Renal cortical epithelial cell (primary cell): Measurements from ENCODE around the gene SCN11A. TPM values are rescaled to one million over a fixed set of nuclear protein-coding genes. Genes with fewer than 3 reads are reported as not detected.
"Not testable (repeated sequence)": the region's sequence is repeated elsewhere in the genome, so short reads cannot be mapped to it uniquely, and the experiment has no call there.

Experiments used
- DNase-seq: peaks from one replicate; pipeline ENCODE4 v3.0.0-alpha.2; 2011; ENCODE audit warnings: low read depth
- total RNA-seq: library from RNA; depleted of rRNA; stranded (reverse); fragments of >200 nt; gene quantifications from 2 replicates; pipeline ENCODE4 v1.2.3, GENCODE V29; 2014

Gene SCN11A
- total RNA-seq, 1 donor from 2014 or later: 0.15 TPM

DNA sequence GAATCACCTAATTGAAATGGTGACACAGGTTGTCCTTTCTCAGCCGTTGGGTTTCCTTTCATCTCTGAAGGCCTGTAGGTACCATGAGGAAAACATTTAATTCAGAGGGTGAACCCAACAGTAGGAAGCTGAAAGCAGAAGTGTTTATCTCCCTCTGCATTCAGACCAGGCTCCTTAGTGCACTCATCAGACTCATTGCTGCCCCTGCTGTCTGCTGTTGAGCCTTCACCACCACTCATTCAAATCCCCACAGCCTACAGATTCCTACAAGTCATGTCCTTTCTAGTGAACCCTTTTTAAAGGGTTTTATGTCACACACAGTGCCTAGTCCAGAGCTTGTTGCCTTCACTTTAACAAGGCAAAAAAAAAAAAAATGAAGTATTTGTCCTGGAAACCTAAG, 13.5 kb upstream of the SCN11A start:
- DNase-seq: peak; percentile 69

DNA sequence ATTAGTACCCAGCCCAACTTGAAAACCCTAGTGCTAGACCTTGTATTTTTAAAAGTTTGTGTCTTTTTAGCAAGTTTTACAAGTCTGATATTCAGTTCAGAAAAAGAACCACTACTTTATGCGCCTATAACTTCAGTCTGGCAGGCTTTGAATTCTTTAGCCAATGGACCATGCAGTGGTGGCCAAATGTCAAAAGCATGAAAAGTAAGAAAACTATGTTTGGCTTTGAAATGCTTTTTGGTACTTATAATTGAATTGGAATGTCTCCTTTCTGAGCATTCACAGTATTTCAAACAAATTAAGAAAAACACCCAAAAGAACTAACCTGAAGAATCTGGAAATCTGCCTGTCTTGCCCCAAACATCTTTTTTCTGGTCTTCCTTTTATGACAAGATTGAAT, 12.9 kb upstream of the SCN11A start:
- peak; percentile 87 for DNase-seq

DNA sequence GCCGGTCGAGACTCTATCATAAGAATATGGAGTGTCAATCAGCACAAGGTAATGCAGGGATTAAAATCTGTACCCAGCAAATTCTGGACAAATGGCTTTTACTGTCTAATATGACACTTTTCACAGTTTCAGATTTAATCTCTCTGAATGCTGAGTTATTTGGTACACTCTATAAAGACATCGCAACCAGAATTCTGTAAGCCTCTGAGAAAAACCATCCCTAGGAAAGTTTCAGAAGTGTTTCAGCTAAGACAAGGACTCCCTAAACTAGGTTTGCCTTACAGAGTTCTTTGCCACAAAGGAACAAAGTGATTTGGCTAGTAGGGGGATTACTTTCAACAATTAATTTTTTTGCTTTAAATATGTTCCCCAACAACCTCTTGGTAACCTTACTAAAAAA, 11.4 kb upstream of the SCN11A start:
- DNase-seq: no peak

DNA sequence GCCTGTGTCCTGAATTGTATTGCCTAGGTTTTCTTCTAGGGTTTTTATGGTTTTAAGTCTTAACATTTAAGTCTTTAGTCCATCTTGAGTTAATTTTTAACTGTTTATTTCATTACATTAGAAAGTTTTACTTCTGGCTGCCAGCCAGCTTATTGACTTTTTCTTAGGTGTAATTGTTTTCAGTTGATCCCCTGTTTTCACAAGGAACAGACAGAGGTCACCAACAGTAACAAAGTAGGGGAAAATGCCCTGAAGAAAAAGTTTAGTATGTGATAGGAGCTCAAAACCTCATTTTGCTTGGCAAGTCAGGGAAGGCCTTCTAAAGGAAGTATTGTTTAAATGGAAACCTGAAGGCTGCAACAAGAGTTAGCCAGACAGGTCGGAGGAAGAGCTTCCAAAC, 10.4 kb upstream of the SCN11A start:
- DNase-seq: peak; percentile 89

DNA sequence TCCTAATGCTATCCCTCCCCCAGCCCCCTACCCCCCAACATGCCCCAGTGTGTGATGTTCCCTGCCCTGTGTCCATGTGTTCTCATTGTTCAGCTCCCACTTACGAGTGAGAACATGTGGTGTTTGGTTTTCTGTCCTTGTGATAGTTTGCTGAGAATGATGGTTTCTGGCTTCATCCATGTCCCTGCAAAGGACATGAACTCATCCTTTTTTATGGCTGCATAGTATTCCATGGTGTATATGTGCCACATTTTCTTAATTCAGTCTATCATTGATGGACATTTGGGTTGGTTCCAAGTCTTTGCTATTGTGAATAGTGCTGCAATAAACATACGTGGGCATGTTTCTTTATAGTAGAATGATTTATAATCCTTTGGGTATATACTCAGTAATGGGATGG, 9.5 kb upstream of the SCN11A start:
- DNase-seq: not testable (repeated sequence)

DNA sequence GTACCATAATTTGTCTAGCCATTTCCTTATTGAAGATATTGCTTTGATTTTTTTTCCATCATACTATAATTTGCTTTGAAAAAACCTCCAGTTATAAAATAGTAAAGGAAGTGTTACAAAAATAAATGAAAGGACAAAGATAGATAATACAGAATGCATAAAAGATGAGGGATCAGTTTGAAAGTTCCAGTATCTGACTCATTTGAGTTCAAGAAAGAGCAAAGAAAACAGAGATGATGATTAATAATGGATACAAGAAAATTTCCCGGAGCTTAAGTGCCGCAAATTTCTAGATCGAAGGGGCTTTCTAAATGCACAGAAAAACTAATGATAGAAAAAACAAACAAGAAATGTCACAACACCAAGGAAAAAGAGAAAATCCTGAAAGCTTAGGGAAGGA, 4.4 kb upstream of the SCN11A start:
- DNase-seq: no peak

DNA sequence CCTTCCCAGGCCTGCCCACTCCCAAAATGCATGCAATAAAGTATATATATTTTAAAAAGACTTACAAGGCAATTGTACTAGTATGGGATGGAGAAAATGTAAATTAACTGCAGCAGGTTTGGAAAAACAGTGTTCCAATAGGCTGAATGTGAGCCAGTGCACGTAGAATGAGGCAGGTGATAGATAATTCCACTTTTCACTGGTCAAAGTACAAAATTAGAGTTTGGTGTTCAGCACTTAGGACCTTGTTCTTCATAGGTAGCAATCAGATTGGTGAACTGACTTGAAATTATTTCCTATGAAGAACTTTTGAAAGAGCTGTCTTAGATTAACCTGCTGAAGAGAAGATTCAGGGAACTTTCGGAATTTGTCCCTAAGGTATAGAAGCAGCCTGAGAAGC, 2.0 kb upstream of the SCN11A start:
- no peak for DNase-seq

DNA sequence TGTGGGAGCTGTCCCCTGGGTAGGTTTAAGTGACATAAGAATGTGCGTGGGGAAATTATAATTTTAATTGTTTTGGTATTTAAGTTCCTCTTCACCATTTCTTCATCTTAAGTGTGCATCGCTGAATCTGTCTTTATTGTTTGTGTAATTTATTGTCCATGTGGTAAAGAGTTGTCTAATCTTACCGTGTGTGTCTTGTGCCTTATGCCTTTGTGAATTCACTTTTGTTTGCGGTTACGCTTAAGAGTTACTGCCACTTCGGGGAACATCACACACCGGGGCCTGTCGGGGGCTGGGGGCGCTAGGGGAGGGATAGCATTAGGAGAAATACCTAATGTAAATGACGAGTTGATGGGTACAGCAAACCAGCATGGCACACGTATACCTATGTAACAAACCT, 839 bp upstream of the SCN11A start:
- peak; percentile 8 for DNase-seq

DNA sequence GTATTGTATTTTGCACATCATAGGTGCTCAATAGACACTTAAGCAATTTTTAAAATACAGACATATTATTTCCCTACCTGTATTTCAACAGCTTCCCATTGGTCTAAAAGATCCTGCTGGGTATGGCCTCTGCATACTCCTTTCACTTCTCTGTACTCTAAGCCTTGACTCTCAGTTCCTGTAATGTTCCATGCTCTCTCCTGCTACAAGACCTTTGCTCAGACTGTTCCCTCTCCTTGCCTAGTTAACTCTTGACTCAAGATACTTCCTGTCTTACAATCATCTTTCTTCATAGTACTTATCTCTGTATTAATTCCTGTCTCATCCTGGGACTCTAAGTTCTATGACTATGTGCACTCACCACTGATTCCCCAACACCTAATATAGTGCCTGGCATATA, 1.7 kb downstream of the SCN11A start:
- DNase-seq: no peak

DNA sequence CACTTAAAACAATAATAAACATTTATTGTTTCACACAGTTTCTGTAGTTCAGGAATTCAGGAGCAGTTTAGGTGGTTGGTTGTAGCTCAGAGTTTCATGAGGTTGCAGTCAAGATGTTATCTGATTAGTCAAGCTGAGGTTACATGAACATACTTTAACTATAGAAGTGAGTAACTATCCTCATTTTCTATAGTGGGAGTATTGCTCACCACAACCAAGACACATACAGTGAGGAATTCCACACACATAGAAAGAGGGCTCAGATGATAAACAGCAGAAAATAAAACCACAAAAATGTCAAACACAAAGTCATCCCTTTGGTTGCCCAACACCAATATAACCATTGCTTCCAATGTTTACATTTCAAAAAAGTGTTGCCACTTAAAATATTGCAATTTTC, 13.6 kb downstream of the SCN11A start:
- DNase-seq: peak; percentile 41

DNA sequence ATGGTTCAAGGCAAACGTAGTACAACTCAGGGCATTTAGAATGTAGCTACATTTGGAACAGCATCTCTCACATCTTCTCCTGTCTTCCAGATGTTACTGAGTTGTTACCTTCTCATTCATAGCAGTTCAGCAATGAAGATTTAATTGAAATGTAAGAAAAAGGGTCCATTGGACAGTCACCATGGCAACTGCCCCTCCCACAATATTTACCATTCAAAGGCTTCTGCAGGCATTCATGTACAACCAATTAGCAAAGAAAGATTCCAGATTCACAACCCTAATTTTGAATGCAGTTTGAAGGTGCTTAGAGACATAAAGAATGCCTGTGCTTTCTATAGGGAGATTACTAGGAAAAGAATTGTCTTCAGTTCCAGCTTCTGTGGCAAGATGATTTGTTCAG, 22.2 kb downstream of the SCN11A start:
- no peak for DNase-seq

DNA sequence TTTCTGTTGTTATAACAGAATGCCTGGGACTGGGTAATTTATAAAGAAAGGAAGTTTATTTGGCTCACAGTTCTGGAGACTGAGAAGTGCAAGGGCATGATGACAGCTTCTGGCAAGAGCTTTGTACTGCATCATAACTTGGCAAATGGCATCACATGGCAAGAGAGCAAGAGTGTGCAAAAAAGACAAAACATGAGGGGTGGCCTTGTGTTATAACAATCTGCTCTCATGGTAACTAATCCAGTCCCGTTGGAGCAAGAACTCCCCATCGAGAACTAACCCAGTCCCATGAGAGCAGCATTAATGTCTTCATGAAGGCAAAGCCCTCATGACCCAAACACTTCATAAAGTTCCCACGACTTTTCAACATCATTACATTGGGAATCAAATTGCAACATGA, 23.2 kb downstream of the SCN11A start:
- DNase-seq: no peak

DNA sequence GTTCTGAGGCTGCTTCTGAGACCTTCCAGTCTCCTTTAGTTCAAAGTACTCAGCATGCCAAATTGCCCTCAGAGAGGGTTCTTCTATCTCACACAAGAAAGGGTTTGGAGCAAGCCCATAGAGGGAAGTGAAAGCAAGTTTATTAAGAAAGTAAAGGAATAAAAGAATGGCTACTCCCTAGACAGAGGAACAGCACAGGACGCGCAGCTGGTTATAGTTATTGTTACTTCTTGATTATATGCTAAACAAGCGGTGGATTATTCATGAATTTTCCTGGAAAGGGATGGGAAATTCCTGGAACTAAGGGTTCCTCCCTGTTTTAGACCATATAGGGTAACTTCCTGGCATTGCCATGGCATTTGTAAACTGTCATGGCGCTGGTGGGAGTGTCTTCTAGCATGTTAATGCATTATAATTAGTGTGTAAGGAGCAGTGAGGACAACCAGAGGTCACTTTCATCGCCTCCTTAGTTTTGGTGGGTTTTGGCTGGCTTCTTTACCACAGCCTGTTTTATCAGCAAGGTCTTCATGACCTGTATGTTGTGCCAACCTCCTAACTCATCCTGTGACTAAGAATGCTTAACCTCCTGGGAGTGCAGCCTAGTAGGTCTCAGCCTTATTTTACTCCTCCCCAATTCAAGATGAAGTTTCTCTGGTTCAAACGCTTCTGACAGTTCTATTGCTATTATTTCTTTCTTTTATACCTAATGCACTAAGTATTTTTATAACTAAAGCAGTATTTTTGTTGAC, 26.3 kb downstream of the SCN11A start:
- no peak for DNase-seq

DNA sequence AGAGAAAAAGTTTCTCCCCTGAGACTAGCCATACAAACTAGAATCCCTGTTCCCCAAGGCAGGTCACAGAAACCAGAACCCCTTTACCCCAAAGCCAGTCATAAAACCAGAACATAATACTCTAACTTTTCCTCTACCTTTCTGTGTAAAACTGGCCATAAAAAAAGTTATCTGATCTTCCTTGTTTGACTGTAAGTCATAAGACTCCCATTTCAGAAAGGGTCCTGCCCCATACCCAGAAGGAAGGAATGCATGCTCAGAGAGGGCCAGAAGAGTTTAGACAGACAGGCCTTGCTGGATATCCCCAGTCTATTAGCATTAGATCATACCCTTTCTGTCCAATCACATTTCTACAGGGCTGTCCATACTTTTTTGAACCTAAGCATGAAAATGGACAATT, 27.2 kb downstream of the SCN11A start:
- no peak for DNase-seq

DNA sequence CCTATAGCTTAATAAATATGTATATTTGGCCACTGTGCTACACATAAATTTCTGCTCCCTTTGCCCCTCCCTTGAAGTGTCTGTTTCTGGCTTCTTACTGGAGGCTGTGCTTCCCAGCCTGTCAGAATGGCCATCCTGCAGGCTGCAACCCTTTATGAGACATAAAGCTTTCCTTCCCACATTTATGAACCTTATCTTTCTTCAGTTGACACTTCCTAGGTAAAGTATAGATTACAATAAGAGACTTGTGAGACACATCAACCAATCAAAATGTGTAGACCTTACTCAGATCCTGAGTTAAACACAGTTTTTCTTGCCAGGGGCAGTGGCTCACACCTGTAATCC, 29.5 kb downstream of the SCN11A start:
- DNase-seq: no peak

DNA sequence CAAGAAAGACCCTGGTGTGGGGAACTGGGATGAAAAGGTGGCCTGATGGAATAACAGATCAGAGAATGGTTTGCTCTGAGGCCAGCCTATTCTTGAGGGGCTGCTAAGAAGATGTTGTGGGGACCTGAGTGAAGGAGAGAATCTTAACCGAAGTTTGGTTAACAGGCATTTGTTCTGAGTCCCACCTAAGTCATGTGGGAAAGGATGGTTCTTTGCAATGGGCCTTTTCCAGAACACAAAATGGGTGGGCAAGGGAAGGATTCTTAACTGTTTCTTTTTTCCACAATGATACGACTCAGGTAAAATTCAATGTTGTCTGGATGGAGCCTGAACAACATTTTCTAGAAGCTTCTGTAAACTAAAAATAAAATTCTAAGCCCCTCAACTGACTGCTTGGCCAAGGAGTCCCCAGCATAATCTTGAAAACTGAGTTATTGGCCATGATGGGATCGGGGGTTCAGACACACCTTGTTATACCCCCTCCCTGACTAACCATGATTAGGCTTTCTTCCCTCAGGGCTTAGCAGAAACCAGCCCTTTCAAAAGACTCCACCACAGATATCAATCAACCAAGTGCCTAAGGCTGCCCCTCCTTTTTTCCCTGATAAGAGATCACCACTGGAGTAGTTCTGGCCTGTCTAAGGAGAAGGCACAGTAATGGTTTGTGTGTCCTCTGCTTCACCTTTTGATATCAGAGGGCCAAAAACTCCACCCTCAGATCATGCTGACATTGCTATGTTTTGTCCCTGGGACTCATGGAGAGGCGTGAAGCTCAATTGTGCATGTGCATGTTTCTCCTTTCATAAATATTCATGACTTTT, 30.1 kb downstream of the SCN11A start:
- no peak for DNase-seq

DNA sequence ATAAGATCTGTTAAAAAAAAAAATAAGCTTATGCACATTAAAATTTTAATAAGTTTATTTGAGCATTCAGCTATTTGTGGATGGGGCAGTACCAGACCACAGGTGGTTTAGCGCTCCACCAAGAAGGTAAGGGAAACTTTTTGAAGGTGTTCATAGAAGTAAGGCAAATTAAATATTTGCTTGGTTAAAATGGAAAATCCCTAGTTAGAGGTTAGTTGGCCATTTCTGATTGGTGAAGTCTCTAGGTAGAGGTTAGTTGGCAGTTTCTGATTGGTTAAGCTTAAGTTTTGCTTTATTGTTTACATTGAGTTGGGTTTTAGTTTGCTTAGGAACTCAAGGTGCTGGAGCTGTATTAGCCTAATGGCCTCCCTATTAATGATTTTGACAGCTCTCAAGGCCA, 30.7 kb downstream of the SCN11A start:
- DNase-seq: peak; percentile 4

DNA sequence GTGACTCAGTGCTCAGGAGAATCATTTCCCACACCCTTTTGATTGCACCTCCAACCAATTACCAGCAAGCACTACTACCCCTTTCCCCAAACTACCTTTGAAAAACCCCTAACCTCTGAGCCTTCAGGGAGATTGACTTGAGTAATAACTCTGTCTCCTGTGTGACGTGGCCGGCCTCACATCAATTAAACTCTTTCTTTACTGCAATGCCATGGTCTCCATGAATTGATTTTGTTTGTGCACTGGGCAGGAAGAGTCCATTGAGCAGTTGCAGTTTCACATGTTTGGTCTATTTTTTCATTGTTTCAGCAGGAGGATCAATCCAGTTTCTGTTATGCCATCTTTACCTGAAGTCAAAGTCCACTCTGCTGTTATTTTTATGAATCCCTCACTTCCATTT, 32.4 kb downstream of the SCN11A start:
- DNase-seq: no peak

DNA sequence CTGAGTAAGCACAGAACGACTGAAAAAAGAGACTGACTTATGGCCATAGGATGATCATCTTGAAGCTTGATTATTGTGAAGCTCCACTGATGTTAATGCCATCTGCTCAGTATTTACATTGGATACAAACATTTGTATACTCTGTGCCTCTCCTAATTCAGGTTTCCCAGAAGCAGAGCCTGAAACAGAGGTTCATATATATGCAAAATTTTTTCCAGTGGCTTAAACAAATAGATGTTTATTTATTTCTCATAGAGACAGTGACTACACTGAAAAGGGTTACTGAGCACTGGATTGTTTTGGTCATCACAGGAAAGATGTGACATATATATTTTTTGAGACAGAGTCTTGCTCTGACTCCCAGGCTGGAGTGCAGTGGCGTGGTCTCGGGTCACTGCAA, 36.3 kb downstream of the SCN11A start:
- no peak for DNase-seq

DNA sequence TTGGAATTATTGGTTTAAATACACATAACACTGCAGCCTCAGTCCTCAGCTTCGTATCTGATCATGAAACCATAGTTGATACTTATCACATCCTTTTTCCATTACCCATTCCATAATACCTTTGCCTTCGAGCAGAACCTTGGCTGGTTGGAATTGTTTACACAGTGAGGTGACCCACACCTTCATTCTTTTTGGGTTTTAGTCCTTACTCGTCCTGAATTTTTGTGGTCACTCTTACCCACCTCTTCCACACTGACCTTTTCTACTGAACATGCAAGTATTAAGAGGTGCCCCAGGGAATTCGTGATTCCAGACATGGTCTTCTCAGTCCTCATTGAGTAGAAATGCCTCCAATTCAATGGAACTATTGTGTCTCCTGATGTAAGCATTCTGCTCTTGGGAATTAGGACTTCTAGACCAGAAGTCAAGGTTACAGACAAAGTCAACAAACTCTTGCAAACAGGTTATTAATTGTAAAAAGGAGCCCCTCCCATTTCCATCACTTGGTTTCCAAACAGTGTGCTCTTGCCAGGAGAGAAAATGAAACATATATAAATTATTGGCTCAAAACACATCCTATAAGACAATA, 37.7 kb downstream of the SCN11A start:
- DNase-seq: no peak

DNA sequence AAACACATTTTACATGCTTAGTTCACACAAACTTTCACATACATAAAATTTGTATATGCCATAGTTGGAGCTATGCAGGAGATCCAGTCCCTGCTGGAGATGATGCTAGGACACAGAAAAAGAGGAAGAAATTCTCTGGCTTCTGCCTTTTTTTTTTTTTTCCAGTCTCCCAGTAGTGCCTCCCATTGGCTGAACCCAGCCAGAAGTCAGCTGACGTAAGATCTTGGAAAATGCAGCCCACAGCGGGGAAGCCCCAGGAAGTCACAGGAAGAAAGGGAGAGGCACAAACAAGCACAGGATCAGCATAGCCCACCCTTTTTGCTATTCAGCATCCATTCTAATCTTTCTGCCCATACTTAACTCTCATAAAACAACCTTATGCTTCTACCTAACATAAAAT, 38.5 kb downstream of the SCN11A start:
- no peak for DNase-seq

DNA sequence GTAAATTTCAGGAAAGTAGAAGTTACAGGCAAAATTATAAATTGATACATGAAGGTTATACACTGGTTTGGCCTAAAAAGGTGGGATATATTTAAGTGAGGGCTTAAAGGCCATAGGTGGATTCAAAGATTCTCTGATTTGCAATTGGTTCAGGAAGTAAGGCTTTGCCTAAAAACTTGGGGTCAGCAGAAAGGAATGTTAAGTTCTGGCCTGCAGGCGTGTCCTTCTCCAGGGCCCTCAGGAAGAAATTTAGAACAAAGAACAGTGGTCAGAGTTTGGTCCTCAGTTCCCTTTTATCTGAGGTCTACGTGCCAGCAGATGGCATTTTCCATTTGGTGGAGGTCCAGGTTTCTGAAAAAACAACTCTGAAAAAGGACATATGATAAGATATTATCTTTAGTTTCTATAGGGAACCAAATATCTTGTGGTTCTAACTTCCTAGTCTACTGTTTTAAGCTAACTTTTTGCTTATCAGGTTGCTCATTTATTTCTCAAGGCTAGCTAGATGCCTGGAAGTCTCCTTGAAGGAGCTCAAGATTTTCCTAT, 40.5 kb downstream of the SCN11A start:
- no peak for DNase-seq

DNA sequence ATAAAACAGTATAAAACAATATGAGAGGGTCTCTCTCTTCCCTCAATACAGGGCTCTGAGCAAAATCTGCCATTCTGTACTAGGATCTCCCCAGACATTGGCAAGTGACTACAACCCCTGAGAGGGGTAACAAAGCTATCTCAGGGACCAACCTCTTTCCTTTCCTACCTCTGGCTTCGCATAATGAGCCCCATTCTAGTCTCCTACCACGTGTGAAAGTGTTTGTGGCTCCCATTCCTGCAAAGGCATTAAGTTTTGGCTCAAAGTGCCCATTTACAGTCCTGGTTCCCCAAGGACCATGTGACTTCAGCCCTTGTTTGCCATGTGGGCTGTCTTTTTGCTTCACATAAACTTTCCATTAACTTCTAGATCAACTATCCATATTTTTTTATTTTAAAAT, 46.4 kb downstream of the SCN11A start:
- DNase-seq: no peak
